ENCODE data around the gene PTOV1.

GRCh38 chr19:49833599-49833998 lies 17.4 kb upstream of the PTOV1 start:
- TF ChIP-seq CTCF (IDR thresholded peaks at IDR 0.05; ENCODE audit: poor library complexity) (no peak), EZH2 (IDR thresholded peaks at IDR 0.05; ENCODE audit: borderline replicate concordance) (no peak), EZH2phosphoT487 (IDR thresholded peaks at IDR 0.05; ENCODE audit: low read depth, severe bottlenecking, unreplicated experiment) (no peak)
